Ammon's horn (tissue), 1 donor: ENCODE measurements around the gene TCF7L2.

ENCODE experiments used
- DNase-seq: peaks from one replicate; pipeline ENCODE4 v3.0.0-alpha.2; 2016; ENCODE audit warnings: low spot score

Gene TCF7L2

DNA sequence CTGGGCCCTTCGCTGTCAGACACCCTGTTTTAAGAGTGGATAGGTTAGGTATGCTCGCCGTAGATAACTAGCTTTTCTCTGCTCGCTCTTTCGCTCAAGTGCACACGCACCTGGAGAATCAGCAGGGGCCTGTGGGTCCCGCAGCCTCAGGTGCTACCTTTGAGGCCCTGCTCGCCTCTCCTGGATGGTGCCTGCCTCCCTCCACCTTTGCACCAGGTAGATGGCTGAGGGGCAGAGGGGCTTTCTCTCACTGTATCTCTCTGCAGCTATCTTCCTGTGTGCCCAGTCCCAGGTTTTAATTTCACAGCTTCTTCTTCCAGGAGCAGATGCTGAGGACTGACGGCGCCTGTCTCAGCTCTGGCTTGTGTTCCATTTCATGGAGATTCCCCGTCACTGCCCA lies 227.9 kb downstream of the TCF7L2 start:
- no peak for DNase-seq

DNA sequence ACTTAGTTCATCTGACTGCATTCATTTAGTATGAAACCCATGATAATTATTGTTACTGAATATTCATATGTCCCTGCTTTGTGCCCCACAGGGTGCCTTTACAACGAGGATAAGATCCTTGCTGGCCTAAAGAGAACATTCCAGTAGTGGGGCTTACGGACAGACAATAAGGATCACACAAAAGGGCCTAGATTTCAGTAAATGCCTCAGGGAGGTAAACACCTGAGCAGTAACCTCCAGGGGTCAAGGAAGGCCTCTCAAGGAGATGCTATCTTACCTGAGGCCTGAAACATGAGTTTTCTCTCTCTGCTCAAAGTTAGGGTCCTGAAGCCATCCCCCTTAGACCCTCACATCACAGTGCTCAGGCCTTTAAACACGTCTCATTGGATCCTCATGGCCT lies 228.7 kb downstream of the TCF7L2 start:
- no peak for DNase-seq

GRCh38 chr10:113179265-113179664 lies 229.2 kb downstream of the TCF7L2 start:
- DNase-seq: peak; percentile 51

DNA sequence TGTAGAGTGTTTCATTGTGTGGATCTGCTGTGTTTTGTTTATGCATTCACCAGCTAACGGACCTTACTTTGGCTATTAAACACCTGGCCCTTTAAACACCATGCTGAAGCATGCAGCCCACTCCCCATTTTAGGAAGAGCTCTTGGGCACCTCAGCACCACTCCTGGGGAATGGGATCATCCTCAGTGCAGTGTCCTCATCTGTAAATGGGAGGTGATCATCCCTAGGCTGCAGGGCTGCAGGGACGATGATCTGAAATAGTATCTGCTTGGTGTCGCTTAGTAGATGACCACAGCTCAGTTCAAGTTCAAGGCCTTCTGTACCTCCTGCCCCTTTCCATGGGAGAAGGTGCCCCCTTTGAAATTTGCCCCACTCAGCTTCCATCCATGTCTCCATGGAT lies 229.9 kb downstream of the TCF7L2 start:
- no peak for DNase-seq

DNA sequence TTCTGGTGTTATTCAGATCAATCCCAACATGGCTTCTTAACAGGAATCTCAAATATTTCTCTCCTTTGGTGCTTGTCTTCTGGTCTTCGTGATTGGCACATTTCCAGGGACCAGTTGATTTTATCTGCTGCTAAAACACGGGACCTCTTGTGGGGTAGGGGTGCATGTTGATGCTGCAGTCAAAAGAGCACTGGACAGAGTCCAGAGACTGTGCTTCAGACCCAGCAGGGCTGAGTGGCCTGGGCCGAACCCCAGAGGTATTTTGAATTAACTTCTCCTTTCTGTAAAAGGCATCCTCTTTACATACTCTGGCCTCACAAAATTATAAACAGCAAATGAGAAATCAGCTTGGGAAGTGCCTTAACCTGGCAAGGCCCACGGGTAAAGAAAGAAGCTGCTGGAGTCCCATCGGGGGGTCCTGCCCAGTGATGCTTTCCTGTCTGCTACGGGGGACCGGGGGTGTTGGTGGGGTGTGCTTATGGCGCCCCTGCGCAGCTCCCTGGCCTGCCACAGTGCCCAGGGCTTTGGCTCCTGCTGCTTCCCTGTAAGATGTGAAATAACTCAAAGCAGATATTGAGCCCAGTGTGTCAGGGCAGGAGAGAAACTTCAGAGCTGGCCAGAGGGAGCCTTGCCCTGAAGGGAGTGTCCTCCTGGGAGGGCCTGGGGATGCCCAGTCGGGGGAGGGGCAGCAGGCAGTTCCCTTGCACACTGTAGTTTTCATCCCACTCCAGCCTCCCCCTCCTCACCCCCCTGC lies 230.5 kb downstream of the TCF7L2 start:
- no peak for DNase-seq

DNA sequence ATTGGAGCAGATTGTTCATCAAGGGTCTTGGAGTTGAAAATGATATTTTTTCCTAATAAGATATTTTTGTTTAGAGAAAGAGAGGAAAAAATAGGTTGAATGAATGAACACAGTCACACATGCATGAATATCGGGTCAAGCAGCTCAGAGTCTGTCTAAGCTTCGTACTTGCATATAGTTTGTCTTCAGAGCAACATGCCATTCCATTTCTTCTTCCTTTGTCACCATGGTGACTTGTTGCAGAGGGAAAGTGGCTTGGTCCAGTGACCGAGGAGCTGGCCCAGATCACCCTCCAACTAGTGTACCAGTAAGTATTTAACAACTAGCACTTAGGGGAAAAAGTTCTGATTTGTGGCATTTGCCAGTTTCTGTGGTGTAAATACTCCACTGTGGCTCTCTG lies 232.1 kb downstream of the TCF7L2 start:
- no peak for DNase-seq

DNA sequence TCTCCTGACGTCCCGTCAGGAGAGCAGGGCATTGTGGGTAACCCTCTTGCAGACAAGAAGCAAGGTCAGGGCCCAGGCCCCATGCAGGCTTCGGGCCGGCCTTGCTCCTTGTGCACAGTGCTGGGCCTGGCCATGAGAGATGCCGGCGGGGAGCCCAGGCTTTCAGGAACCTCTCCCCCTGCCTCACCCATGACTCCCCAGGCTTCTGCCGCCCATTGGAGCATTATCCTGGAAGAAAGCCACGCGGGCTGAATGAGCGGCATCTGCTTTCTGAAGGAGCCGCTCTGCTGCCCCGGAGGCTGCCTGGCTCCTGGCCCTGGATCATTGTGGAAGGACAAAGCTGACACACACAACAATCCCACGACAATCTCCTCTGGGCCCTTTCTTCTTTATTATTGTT lies 233.5 kb downstream of the TCF7L2 start:
- DNase-seq: peak; percentile 32

DNA sequence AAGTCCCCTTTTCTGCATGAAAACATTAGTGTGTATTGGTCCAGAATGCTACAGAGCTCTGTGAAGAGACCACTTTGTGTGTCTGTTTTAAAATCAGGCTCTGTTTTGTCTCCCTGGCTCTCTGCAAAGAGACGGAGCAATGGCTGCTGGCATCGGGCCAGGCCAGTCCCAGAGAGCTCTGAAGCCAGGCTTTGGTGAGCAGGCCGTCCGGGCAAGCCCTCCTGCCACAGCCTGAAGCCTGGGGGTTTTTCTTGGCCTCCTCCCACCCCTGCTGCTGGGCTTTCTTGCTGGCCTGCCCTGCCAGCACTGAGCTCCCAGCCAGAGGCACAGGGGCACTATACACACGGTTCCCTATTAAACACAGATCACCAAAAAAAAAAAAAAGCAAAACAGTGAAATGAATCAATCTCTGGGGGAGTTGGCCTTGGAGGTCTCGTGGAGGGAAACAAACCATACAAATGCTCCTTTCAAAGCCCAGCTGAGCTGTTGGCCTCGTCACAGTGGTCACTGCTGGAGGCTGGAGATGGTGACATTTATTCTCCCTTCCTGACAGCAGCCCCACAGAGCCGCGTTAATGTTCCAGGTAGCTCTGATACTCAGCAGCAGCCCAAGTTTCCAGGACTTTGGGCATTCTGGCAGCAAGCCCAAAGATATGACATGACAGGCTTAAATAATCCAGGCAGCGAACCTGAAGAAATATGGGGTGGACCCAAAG lies 237.2 kb downstream of the TCF7L2 start:
- DNase-seq: peak; percentile 80

- no peak for DNase-seq
Measured at GRCh38 chr10:113199459-113199858, 249.4 kb downstream of the TCF7L2 start.

- DNase-seq: no peak
Measured at GRCh38 chr10:113202011-113202410, 252.0 kb downstream of the TCF7L2 start.

DNA sequence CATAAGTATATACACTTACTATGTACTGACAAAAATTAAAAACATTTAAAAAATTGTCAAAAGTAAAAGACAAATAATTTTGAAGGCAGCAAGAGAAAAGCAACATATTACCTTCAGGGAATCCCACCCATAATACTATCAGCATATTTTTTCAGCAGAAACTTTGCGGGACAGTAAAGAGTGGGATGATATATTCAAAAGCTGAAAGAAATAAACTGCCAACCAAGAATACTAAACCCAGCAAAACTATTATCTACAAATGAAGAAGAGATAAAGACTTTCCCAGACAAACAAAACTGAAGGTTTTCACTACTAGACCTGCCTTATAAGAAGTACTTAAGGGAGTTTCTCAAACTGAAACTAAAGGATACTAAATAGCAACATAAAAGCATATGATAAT lies 257.9 kb downstream of the TCF7L2 start:
- no peak for DNase-seq

- DNase-seq: no peak
Measured at GRCh38 chr10:113213035-113213434, 263.0 kb downstream of the TCF7L2 start.

- no peak for DNase-seq
Measured at GRCh38 chr10:113214331-113214730, 264.3 kb downstream of the TCF7L2 start.

GRCh38 chr10:113216102-113216501 lies 266.1 kb downstream of the TCF7L2 start:
- no peak for DNase-seq
